B cell (primary cell): Measurements from ENCODE around the gene TSC1. TPM values are rescaled to one million over a fixed set of nuclear protein-coding genes. Genes with fewer than 3 reads are reported as not detected.

Experiments
- ATAC-seq: fragments of 200-7000 bp; cut with Tn5 transposase; one replicate; pipeline ENCODE4 v1.10.0; 2021; ENCODE audit warnings: low read depth, mild to moderate bottlenecking, moderate number of reproducible peaks, moderate library complexity
- CTCF ChIA-PET: fragments of 350-600 bp; sonication (Branson Sonifier 250); formaldehyde crosslinking; loops from one replicate; lab custom pipeline; 2021; ENCODE audit warnings: antibody characterized with exemption, inconsistent platforms; lab: Charles Lee
- POLR2A ChIA-PET: fragments of 350-600 bp; sonication (Branson Sonifier 250); formaldehyde crosslinking; loops from one replicate; lab custom pipeline; 2021; ENCODE audit warnings: antibody characterized with exemption; lab: Charles Lee
- DNase-seq: peaks from one replicate; pipeline ENCODE4 v3.0.0; 2013
- H2AFZ ChIP-seq: 2 replicates; pipeline ENCODE4 v1.6.1; 2012; ENCODE audit warnings: mild to moderate bottlenecking, low read depth, low read length; ENCODE audit not compliant: insufficient read depth, poor library complexity, severe bottlenecking
- H3K27ac ChIP-seq, 2 donors: 1 replicate in 1 of 2; 2 replicates in 1 of 2; pipeline ENCODE4 v1.5.1; 2012 to 2013; ENCODE audit warnings: low read length in 2 of 2, mild to moderate bottlenecking in 2 of 2, moderate library complexity in 1 of 2
- H3K27me3 ChIP-seq, 4 experiments: fragments of 200-600 bp in 1 of 4; sonication (generic) in 1 of 4; replicated peaks in 1 of 4; 1 replicate in 2 of 4; 2 replicates in 2 of 4; pipeline versions ENCODE4 v1.6.1 to v1.7.0; 2013 to 2016; ENCODE audit warnings: low read length in 3 of 4, mild to moderate bottlenecking in 2 of 4, mixed read lengths in 1 of 4, moderate library complexity in 1 of 4; ENCODE audit not compliant: insufficient read depth in 4 of 4, control insufficient read depth in 3 of 4; ENCODE audit errors: control extremely low read depth in 1 of 4
- H3K36me3 ChIP-seq, 2 experiments: replicated peaks in 1 of 2; 1 replicate in 1 of 2; 2 replicates in 1 of 2; pipeline versions ENCODE4 v1.6.1 to v1.7.1; 2013; ENCODE audit warnings: low read length in 1 of 2; ENCODE audit not compliant: insufficient read depth in 2 of 2, control insufficient read depth in 1 of 2; ENCODE audit errors: control extremely low read depth in 1 of 2, extremely low read depth in 1 of 2
- H3K4me1 ChIP-seq, 2 donors: fragments of 200-600 bp in 1 of 2; sonication (generic) in 1 of 2; 1 replicate in 1 of 2; 2 replicates in 1 of 2; pipeline versions ENCODE4 v1.5.1 to v1.6.1; 2013 to 2017; ENCODE audit warnings: low read length in 2 of 2; ENCODE audit not compliant: control insufficient read depth in 2 of 2, insufficient read depth in 2 of 2
- H3K4me2 ChIP-seq: replicated peaks from 2 replicates; pipeline ENCODE3; 2012; ENCODE audit warnings: mild to moderate bottlenecking, low read depth, low read length; ENCODE audit not compliant: poor library complexity, severe bottlenecking
- H3K4me3 ChIP-seq, 5 experiments: fragments of 200-600 bp in 1 of 5; sonication (generic) in 1 of 5; 1 replicate in 3 of 5; 2 replicates in 2 of 5; pipeline versions ENCODE4 v1.5.1 to v1.7.0; 2011 to 2016; ENCODE audit warnings: low read length in 4 of 5, mild to moderate bottlenecking in 4 of 5, low read depth in 2 of 5, control low read depth in 1 of 5, moderate library complexity in 1 of 5; ENCODE audit not compliant: insufficient read depth in 1 of 5; ENCODE audit errors: control extremely low read depth in 1 of 5, extremely low read depth in 1 of 5
- H3K79me2 ChIP-seq: fragments of 200-600 bp; sonication (generic); one replicate; pipeline ENCODE4 v1.6.0; 2016; ENCODE audit warnings: low read length; ENCODE audit not compliant: control insufficient read depth, insufficient read depth
- H3K9ac ChIP-seq: fragments of 200-600 bp; sonication (generic); 2 replicates; pipeline ENCODE4 v1.6.1; 2017; ENCODE audit warnings: mild to moderate bottlenecking, low read length, moderate library complexity
- H3K9me3 ChIP-seq, 3 donors: one replicate each; pipeline versions ENCODE4 v1.6.1 to v1.7.1; 2013; ENCODE audit warnings: low read length in 2 of 3; ENCODE audit not compliant: control insufficient read depth in 2 of 3, insufficient read depth in 1 of 3; ENCODE audit errors: control extremely low read depth in 1 of 3
- H4K20me1 ChIP-seq: 2 replicates; pipeline ENCODE4 v1.6.0; 2012; ENCODE audit warnings: mild to moderate bottlenecking, low read length; ENCODE audit not compliant: insufficient read depth, control insufficient read depth, poor library complexity, severe bottlenecking
- H3K27ac Mint-ChIP-seq: one replicate; pipeline ENCODE4 v1.8.0; 2021; ENCODE audit warnings: mixed read lengths
- H3K27me3 Mint-ChIP-seq: one replicate; pipeline ENCODE4 v1.8.0; 2021; ENCODE audit warnings: mixed read lengths
- H3K4me1 Mint-ChIP-seq: one replicate; pipeline ENCODE4 v1.8.0; 2021; ENCODE audit warnings: mixed read lengths
- H3K4me3 Mint-ChIP-seq: one replicate; pipeline ENCODE4 v1.8.0; 2021; ENCODE audit warnings: mixed read lengths
- H3K9me3 Mint-ChIP-seq: one replicate; pipeline ENCODE4 v1.8.0; 2022; ENCODE audit warnings: mixed read lengths; ENCODE audit not compliant: insufficient read depth
- CTCF ChIP-seq: fragments of 200-600 bp; IDR thresholded peaks from one replicate; pipeline ENCODE4 v1.8.0; 2022; ENCODE audit warnings: antibody characterized with exemption, mild to moderate bottlenecking
- EZH2 ChIP-seq: IDR thresholded peaks from 2 replicates; pipeline ENCODE4 v1.6.1; 2012; ENCODE audit warnings: borderline replicate concordance, low read depth, mild to moderate bottlenecking, moderate library complexity, low read length; ENCODE audit not compliant: insufficient read depth, poor library complexity, severe bottlenecking
- WGBS: methylation state at CpG from one replicate; pipeline ENCODE4 v1.1.5; 2013; ENCODE audit warnings: missing lambda C conversion rate; ENCODE audit not compliant: insufficient coverage; 5-methylcytosine and 5-hydroxymethylcytosine counted together
- intact Hi-C: fragments of 100-400 bp; cut with micrococcal nuclease; formaldehyde crosslinking; loops from one replicate; pipeline ENCODE4 v1.10.0; 2022
- polyA plus RNA-seq: library from polyadenylated mRNA; depleted of rRNA; stranded (reverse); fragments of >200 nt; gene quantifications from 2 replicates; pipeline ENCODE4 v1.2.3, GENCODE V29; 2012
- total RNA-seq, 2 donors: library from RNA; stranded (reverse); fragments of 120-200 nt in 1 of 2; gene quantifications; 1 replicate in 1 of 2; 2 replicates in 1 of 2; pipeline versions ENCODE4 v1.2.3 to v1.2.4, GENCODE V29; 2013 to 2022

The TSC1 gene
- total and polyA plus RNA-seq, 2 donors (not counting 1 experiment from before 2014, with no cell fraction given) = 34.4 to 102 TPM

GRCh38 chr9:132993511-132993939 lies 49.1 kb upstream of the TSC1 start:
- H3K9me3 Mint-ChIP-seq = no peaks in the 10 kb centered on the region
- WGBS = 53% methylated on average over 14 of the region's 14 CpGs
- Histone ChIP-seq H3K9me3 (no peaks in the 10 kb centered on the region), H3K27me3 (peaks cover 0 to 41% (median 5%) of the 10 kb centered on the region in 4 experiments), H3K4me1 (peaks cover 4 to 10% of the 10 kb centered on the region in 2 donors), H3K27ac (no peak overlapping the region), H3K36me3 (no peaks in the 10 kb centered on the region), H2AFZ (no peak overlapping the region), H4K20me1 (no peaks in the 10 kb centered on the region), H3K4me3 (no peak overlapping the region), H3K9ac (no peak overlapping the region), H3K79me2 (no peaks in the 10 kb centered on the region), H3K4me2 (no peak overlapping the region)
- peaks cover 13% of the 10 kb centered on the region for H3K4me1 Mint-ChIP-seq
- intact Hi-C loops = no loop called here
- peaks cover 38% of the 10 kb centered on the region for H3K27me3 Mint-ChIP-seq
- DNase-seq = no peak
- ChIA-PET POLR2A (no interaction called here), CTCF (interaction anchor here (1.0 to 2.5 kb wide), 2 partner anchors 15 to 28 kb away, joined by 3 to 6 read pairs; partner anchors contain the start of gene GFI1B)
- no peak for ATAC-seq
- no peak overlapping the region for H3K27ac Mint-ChIP-seq
- TF ChIP-seq CTCF (no peak), EZH2 (no peak)
- no peak overlapping the region for H3K4me3 Mint-ChIP-seq

GRCh38 chr9:132991351-132992300 lies 47.2 kb upstream of the TSC1 start:
- TF ChIP-seq CTCF = no peak
- no peak for TF ChIP-seq EZH2
- peaks cover 4 to 10% of the 10 kb centered on the region in 2 donors for H3K4me1 ChIP-seq
- Mint-ChIP-seq H3K27ac (no peak overlapping the region), H3K27me3 (peaks cover 43% of the 10 kb centered on the region), H3K4me1 (peaks cover 13% of the 10 kb centered on the region), H3K4me3 (no peak overlapping the region), H3K9me3 (no peaks in the 10 kb centered on the region)
- ATAC-seq (no peak), DNase-seq (no peak)
- no peak overlapping the region for H3K27ac ChIP-seq
- H4K20me1 ChIP-seq = no peaks in the 10 kb centered on the region
- ChIA-PET CTCF (no interaction called here), POLR2A (no interaction called here)
- H3K36me3 ChIP-seq = no peaks in the 10 kb centered on the region
- H3K4me3 ChIP-seq = no peak overlapping the region
- WGBS = 2% methylated on average over 16 of the region's 16 CpGs
- H3K27me3 ChIP-seq = peaks cover 0 to 41% (median 5%) of the 10 kb centered on the region in 4 experiments
- H2AFZ ChIP-seq = no peak overlapping the region
- no peak overlapping the region for H3K4me2 ChIP-seq
- no peak overlapping the region for H3K9ac ChIP-seq
- no peaks in the 10 kb centered on the region for H3K9me3 ChIP-seq
- intact Hi-C loops = no loop called here
- H3K79me2 ChIP-seq = no peaks in the 10 kb centered on the region
